BE2C (cell line): Measurements from ENCODE around the gene PDLIM7.

ENCODE experiments used
- DNase-seq: peaks from one replicate; pipeline ENCODE4 v3.0.0-alpha.2; 2020
- H3K27me3 ChIP-seq: fragments of 250-450 bp; sonication (Bioruptor Pico); 2 replicates; pipeline ENCODE4 v1.5.1; 2020; ENCODE audit warnings: mild to moderate bottlenecking
- H3K36me3 ChIP-seq: fragments of 250-450 bp; sonication (Bioruptor Pico); 2 replicates; pipeline ENCODE4 v1.5.1; 2020; ENCODE audit warnings: mild to moderate bottlenecking
- H3K4me1 ChIP-seq: fragments of 250-450 bp; sonication (Bioruptor Pico); 2 replicates; pipeline ENCODE4 v1.5.1; 2020
- H3K4me3 ChIP-seq: 2 replicates; pipeline ENCODE4 v1.5.1; 2011; ENCODE audit warnings: low read depth, low read length
- H3K9me3 ChIP-seq: fragments of 250-450 bp; sonication (Bioruptor Pico); 2 replicates; pipeline ENCODE4 v1.5.1; 2020
- CTCF ChIP-seq: IDR thresholded peaks from 2 replicates; pipeline ENCODE4 v1.5.1; 2012; ENCODE audit warnings: mild to moderate bottlenecking, low read depth, low read length

The PDLIM7 gene

GRCh38 chr5:177466861-177467260, 30.5 kb downstream of the PDLIM7 start:
- TF ChIP-seq CTCF, result no peak
- peaks cover 73% of the 10 kb centered on the region for H3K36me3 ChIP-seq
- H3K4me1 ChIP-seq, result peaks cover 10% of the 10 kb centered on the region
- H3K4me3 ChIP-seq, result no peak overlapping the region
- no peaks in the 10 kb centered on the region for H3K9me3 ChIP-seq
- no peak for DNase-seq
- no peaks in the 10 kb centered on the region for H3K27me3 ChIP-seq

GRCh38 chr5:177465044-177465443, 32.4 kb downstream of the PDLIM7 start:
- Histone ChIP-seq H3K36me3 (peaks cover 71% of the 10 kb centered on the region), H3K4me3 (no peak overlapping the region)
- no peak for TF ChIP-seq CTCF

GRCh38 chr5:177462021-177462670, 35.3 kb downstream of the PDLIM7 start:
- no peak for DNase-seq
- H3K4me3 ChIP-seq, result no peak overlapping the region
- peaks cover 17% of the 10 kb centered on the region for H3K4me1 ChIP-seq
- H3K27me3 ChIP-seq, result no peaks in the 10 kb centered on the region
- H3K36me3 ChIP-seq, result peaks cover 68% of the 10 kb centered on the region
- no peak for TF ChIP-seq CTCF
- H3K9me3 ChIP-seq, result no peaks in the 10 kb centered on the region

More at GRCh38 chr5:177465044-177465443, 32.4 kb downstream of the PDLIM7 start:
- DNase-seq, result no peak
- 0 out of 2 replicates have a peak, but pooled peaks cover 1% of the 10 kb centered on the region for H3K4me1 ChIP-seq
- no peaks in the 10 kb centered on the region for H3K9me3 ChIP-seq
- H3K27me3 ChIP-seq, result no peaks in the 10 kb centered on the region

GRCh38 chr5:177459819-177460628, 37.4 kb downstream of the PDLIM7 start:
- peaks cover 23% of the 10 kb centered on the region for H3K4me1 ChIP-seq

GRCh38 chr5:177459357-177459756, 38.0 kb downstream of the PDLIM7 start:
- Histone ChIP-seq H3K27me3 (no peaks in the 10 kb centered on the region), H3K9me3 (no peaks in the 10 kb centered on the region), H3K4me1 (peaks cover 23% of the 10 kb centered on the region), H3K4me3 (no peak overlapping the region), H3K36me3 (peaks cover 47% of the 10 kb centered on the region)
- no peak for TF ChIP-seq CTCF
- no peak for DNase-seq

More at GRCh38 chr5:177459819-177460628, 37.4 kb downstream of the PDLIM7 start:
- H3K36me3 ChIP-seq, result peaks cover 52% of the 10 kb centered on the region
- no peak for TF ChIP-seq CTCF
- DNase-seq, result no peak
- no peaks in the 10 kb centered on the region for H3K9me3 ChIP-seq
- H3K4me3 ChIP-seq, result no peak overlapping the region
- no peaks in the 10 kb centered on the region for H3K27me3 ChIP-seq

- no peak for TF ChIP-seq CTCF
- peaks cover 47% of the 10 kb centered on the region for H3K36me3 ChIP-seq
These were observed 38.5 kb downstream of the PDLIM7 start for GRCh38 chr5:177458912-177459350.

More at GRCh38 chr5:177458912-177459350, 38.5 kb downstream of the PDLIM7 start:
- Histone ChIP-seq H3K27me3 (no peaks in the 10 kb centered on the region), H3K9me3 (no peaks in the 10 kb centered on the region), H3K4me3 (no peak overlapping the region), H3K4me1 (peaks cover 23% of the 10 kb centered on the region)
- DNase-seq, result peak; percentile 78
